Muscle of arm (tissue), 12 donors: ENCODE results near the gene CREB5. TPM values are rescaled to one million over a fixed set of nuclear protein-coding genes. Genes with fewer than 3 reads are reported as not detected.
"Not testable (repeated sequence)": the region's sequence is repeated elsewhere in the genome, so short reads cannot be mapped to it uniquely, and the experiment has no call there.

Experiments used
- DNase-seq: peaks from one replicate; pipeline ENCODE4 v3.0.0-alpha.2; 2013
- polyA plus RNA-seq, 12 donors: library from polyadenylated mRNA; unstranded; fragments of 120-200 nt; gene quantifications; one replicate each; pipeline ENCODE4 v1.2.1, GENCODE V29; 2013; ENCODE audit not compliant: insufficient read length in 12 of 12

The CREB5 gene
- polyA plus RNA-seq, 12 donors = 21.9 to 65.7 (median 34.2) TPM

DNA sequence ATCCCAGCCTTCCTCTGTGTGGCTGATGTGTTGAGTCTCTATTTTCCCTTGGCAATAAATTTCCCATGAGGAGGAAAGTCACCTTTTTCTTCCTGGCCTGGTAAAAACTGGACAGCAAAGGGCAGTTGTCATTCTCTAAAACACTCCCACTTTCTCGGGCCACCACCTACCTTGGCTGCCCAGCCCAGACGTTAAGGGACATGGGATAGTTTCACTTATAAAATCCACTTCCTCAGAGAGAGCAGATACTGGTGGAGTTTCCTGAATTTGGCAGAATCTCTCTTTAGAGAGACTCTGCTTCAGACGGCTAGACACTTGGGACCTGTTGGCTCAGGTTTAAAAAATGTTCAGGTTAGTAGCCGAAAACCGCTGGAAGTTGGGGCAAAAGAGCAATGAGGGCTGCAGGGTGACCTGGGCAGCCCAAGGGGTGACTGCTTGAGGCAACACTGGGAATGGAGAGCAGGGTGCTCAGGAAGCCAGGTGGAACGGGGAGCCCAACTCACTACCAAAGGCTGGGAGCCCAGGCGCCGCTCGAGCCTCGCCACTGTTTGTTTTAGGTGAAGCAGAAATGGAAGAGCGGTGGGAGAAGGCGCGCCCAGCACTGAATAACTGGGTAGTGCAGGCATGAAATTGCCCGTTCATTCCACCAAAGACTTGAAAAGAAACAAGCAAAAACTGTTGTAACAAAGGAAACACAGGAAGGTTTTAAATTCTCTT, 359.7 kb downstream of the CREB5 start:
- no peak for DNase-seq

DNA sequence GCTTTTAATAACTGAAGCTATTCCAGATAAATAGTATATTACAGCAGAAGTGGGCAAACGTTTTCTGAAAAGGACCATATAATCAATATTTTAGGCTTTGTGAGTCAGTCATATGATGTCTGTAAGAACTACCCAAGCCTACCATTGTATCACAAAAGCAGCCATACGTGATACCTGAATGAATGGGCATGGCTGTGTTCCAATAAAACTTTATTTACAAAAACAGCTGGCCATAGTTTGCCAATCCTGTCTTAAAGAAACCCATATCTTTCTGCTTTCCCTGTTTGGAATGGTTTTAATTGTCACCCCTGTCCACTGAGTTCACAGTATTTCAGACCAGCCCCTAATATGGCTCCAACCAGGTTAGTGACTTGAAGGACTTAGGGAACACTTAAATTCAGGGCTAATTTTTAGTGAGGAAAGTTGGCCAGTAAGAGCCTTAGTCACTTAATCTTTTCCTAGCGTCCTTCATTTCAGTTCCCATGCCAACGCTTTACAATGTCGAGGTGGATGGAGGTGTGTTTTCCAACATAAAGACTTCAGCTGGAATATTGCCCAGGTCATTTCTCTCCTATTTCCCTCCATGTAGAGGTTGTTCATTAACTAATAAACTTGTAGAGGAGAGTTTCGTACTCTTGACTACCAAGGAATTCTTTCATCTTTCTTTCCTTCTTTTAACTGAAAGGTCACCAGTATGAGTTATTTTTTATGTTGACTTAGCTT, 361.3 kb downstream of the CREB5 start:
- DNase-seq = no peak

DNA sequence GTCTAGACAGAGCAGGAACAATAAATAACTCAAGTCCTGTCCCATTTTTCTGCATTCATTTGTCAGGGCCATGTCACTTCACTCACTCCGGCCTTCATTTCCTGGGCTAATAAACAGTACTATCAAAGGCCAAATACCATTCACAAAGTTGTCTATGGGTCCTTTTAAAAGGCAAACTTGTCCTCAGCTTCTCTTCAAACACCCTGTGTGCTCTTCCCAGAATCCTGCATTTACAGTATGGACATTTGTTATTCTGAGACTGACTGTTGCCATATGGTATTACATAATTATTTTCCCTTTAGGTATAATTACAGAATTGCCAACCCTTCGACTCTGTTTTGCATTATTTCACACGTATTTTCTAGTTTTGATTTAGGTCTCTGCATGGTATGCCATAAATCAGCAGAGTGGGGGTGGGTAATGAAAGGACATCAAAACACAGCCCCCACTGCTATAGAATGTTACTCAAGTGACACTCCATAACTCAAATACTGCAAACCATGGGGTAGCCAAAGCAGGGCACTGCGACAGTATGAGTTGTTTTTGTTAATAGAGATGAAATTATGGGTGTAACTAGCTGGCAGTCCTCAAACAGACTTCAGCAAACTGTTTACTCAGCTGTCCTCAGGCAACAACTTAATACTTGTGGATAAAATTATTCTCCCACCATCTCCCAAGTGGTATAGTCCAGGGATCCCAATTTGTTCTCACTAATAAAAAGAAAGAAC, 362.1 kb downstream of the CREB5 start:
- DNase-seq = no peak

DNA sequence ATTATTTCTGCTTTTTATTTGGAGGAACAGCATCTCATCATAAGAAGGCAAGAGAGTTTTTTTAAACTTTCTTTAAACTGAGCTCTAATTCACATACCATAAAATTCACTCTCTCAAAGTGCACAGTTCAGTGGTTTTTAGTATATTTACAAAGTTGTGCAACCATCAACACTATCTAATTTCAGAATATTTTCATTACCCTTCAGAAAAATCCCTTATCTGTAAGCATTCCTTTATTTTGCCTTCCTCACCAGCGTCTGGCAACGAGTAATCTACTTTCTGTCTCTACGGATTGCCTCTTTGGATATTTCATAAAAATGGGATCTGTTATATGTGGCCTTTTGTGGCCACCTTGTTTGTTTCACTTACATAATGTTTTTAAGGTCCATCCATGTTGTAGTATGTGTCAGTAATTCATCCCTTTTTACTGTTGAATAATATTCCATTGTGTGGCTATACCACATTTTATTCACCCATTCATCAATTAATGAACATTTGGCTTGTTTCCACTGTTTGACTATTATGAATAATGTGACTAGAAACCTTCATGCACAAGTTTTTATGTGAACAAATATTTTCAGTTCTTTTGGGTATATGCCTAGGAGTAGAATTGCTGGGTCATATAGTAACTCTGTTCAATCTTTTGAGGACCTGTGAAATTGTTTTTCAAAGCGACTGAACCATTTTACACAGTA, 364.3 kb downstream of the CREB5 start:
- no peak for DNase-seq

DNA sequence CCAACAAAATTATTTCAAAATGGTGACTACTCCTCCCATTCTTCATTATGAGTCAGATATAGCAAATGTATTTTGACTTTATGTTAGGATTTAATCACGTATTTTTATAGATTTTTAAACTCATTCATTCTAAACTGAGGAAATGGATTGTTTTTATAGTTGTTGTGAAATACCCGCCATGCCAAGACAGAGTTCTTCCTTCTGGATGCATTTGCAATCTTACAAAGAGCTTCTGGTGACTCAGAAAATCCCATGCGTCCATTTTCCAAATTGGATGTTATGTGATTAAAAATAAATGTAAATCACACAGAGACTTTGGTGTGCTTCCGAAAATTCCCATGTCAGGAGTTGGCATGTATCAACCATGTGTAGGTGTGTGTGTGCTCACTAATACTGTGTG, 366.5 kb downstream of the CREB5 start:
- no peak for DNase-seq

DNA sequence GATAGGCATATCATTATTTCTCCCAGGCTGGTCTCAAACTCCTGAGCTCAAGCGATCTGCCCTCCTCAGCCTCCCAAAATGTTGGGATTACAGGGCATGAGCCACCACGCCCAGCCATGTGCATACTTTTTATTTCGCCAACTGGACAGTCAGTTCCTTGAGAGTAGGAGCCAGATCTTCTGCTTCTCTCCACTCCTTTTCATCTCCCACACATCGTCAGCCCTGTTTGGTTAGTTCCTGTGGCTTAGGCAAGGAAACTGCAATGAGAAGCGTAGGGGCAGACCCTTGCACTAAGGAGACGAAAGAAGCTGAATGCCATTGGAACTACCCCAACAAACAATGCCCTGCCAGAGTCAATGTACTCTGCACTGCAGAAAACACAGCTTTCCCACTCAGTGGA, 367.6 kb downstream of the CREB5 start:
- DNase-seq = no peak

DNA sequence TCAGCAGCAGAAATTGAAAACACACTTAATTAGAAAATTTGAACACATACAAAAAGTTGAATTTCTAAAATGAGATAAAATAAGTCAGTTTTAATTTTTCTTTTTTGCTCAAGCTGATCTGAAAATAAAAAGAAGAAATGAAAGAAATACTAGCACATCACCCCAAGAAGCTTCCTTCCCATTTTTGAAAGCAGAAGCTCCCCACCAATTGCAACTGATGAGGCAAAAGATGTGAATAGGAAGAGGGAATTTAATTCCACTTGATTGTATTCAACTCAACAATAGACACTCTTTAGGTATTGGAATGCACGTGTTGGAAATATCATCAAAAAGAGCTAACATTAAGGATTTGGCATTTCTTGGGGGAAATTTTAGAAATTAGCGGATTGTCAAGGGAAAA, 370.0 kb downstream of the CREB5 start:
- DNase-seq = no peak

DNA sequence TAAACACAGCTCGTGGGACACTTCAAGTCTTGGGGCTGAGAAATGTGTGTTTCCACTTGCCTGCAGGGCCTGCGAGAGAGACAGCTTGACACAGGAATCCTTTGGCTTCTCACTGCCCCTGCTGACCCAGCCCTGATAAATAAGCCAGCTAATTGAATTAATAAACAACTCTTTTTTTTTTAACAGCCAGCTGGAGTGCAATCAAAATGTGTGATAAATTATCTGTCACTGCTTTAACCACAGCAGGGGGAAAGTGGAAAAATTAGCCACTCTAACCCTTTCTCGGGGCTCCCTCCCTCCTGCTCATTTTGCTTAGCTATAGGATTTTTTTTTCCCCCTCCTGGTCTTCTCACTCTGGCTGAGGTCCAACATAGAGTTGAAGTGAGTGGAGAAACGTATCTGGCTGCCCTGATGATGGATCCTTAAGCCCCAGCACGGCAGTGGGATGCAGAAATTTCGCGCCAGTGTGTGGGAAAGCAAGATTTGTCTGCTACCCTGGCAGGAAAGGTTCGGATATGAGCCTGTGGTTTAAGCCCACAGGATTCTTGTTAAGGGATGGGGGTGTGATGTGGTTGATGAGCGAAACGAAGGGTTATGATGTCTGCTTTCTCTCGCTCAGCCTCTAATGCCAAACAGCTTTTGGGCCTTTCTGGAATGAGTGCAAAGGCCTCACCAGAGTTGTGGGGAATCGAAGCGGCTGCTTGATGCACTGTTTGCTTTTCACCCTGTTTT, 372.0 kb downstream of the CREB5 start:
- DNase-seq = no peak

DNA sequence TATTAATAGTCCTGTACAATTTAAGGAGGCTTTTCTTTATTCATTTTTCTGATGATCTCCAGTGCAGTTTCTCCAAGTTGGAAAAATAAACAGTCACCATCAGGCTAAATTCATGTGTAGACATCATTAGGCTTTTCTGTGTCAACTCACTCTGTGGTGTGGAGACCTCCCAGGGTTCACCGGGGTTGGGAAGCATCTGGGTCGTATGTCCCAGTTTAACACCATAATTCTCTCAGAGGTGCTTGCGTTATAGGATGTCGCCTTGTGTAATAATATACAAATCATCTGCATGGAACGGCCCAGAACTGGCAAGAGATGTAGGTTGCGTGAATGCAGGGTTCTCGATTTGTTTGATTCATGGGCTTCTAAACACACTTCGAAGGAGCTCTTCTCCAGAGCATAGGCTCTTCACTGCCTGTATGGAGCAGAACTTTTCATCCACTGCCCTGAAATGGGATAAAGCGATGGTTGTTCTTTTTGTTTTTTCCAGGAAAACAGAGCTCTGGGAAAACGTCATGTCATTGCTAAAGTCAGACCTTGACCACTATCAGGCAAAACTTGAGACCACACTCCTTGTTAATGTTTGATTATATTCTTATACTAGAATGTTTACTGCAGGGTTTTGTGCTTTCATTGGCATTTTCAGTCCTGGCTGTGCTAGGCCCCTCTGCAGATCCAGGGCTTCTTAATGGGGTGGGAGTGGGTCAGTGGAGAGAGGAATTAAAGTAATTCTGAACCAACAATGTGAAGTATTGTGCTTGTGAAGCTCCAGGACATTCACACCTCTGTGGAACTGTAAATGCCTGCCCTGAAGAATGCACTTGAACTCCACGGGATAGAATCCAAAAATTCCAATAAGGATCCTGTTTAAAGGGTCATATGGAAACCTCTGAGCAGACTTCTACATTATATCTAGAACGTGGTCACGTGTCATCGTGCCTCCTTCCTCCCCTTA, 373.0 kb downstream of the CREB5 start:
- DNase-seq = no peak

DNA sequence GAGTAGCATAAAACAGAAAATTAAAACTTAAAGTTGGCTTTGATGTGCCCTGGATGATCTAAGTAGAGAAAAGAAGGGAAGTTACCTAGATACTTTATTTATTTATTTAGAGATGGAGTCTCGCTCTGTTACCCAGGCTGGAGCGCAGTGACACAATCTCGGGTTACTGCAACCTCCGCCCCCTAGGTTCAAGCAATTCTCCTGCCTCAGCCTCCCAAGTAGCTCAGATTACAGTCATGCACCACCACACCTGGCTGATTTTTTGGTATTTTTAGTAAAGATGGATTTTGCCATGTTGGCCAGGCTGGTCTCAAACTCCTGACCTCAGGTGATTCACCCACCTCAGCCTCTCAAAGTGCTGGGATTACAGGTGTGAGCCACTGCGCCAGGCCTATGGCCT, 373.8 kb downstream of the CREB5 start:
- DNase-seq = not testable (repeated sequence)

DNA sequence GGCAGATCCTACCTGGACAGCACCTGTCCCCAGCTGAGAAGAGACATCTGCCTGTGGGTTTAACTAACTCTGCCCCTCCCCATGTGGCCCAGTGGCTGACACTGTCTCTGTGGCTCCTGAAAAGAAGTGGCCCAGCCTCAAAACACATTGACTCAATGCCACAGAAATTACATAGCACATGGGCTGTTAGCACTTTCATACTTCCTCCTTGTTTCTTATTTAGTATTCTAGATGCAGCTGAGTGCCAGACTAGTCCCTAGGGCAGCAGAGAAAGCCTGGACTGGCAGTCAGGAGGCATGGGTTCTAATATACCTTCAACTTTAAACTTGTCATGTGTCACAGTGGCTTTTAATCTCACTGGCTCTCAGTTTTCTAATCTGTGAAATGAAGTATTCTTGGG, 374.8 kb downstream of the CREB5 start:
- no peak for DNase-seq

DNA sequence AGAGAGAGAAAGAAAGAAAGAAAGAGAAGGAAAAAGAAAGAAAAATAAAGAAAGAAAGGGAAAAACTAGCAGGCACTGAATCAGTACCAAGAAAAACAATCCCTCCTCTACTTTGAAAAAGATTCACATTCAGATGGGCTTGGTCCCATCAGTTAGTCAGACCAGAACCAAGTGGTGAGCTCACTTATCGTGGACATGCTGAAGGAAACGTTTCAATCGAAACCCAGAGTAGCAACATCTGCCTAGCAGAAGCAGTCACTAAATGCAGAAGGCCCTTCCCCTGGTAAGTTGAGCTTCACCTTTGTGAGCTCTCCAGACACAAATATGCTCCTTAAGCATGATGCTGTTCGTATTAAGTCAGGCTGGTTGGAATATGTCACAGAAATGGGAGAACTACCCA, 378.1 kb downstream of the CREB5 start:
- no peak for DNase-seq

DNA sequence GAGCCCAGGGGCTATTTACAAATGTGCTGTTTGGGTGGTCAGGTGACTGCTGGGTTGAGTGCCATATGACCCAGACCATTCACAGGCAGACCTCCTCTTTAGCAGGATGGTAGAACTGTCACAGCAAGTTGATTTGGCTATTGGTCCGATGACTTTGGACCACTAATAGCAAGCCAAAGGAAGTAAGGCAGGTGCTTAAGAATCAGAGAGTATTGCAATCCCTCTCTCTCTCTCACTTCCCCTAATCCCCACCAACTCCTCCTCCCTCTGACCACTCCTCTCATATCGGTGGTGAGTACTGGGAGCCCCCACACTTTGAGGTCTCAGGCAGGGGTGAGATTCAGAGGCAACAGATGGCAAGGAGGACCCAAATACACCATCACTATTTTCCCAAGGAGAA, 380.5 kb downstream of the CREB5 start:
- DNase-seq = no peak

DNA sequence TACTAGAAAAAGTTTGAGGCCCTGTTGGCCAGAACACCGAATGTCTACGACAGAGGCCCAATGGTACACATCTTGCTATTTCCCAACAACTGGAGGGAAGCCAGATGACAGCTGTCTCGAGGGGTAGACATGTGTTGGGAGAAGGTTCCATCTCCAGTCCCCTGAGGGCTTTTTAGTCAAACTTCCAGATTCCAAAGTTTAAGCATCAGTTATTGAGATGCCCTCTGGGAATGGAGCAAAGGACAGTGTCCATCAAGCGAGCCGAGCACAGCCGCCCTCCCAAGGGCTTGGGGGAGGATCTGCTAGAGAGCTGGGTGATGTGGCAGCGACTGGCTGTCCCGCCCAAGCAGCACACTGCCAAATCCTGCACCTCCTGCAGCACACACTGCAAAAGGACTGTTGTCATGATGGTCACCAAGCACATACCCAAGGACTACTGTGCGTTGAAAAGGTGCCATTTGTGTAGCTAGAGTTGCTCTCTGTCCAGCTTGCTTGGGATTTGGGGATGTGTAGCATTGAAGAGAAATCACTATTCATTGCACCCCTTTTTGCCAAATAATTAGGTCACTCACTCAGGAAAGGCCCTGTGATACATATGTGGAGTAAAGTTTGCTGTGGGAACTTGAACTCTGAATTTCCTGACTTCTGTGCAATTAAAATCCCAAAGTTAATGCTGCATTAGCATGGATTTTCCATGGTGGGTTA, 381.2 kb downstream of the CREB5 start:
- no peak for DNase-seq

DNA sequence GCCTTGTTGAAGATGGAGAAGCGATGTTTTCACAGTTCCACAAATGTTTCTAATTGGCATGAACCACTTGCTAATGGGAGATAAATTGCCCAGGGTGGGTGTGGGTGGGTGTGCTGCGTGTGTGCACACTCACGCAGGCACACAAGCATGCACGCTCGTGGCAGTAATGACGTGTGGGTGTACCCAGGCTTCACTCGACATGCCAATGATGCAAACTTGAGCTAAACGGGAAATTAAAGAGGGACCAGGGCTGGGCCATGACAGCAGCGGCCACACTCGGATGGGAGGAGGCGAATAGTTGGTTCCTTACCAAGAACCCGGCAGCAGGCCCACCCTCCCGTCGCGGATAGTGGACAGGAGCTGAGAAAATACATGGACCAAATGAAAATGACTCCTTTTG, 386.0 kb downstream of the CREB5 start:
- DNase-seq = no peak

DNA sequence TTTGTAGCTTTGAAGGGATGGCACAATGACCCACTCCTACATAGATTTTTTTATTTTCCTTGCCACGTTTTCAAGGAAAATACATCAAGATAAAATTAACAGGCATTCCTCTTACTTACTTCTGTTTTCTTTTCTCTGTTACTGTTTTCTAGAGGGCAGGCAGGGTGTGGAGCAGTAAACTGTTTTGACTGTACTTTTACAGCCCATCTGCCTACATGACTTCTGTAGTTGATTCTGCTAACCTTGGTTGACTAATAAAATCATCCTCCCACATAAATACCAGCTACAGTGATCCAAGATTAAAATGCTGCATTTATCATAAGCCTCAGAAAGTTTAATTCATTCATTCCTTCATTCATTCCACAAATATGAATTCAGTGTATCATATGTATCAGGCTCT, 387.3 kb downstream of the CREB5 start:
- DNase-seq = no peak

DNA sequence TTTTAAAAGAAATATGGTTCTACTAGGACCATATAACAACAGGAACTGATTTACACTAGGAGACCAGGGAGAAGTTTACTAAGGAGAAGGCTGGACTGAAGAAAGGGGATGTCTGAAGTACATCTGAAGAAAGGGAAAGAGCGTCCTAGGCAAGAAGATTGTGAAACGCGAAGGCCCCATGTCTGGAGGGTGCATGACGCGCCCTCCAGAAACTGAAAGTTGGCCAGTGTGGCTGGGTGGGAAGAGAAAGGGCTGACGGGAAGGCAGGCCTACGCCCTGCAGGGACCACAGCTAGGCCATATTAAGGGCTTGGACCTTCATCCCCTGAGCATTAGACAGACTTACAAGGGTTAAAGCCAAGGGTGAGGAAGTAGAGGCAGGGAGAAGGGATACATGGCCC, 387.8 kb downstream of the CREB5 start:
- DNase-seq = no peak

DNA sequence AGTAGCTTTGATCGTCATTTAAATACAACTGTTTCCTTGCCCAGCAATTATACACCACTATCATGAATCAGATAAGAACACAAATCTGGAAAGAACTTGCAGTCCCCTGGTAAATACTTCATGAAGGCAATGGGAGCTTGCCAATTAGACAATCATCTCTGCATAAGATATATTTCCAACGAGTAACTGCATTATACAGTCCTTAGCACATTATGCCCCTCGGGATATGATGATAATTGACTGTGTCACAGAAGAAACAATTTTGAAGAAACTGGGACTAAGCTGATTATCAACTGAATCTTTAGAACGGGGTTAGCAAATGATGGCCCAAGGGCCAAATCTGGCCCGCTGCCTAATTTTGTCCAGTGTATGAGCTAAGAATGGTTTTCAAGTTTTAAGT, 390.1 kb downstream of the CREB5 start:
- DNase-seq = no peak

DNA sequence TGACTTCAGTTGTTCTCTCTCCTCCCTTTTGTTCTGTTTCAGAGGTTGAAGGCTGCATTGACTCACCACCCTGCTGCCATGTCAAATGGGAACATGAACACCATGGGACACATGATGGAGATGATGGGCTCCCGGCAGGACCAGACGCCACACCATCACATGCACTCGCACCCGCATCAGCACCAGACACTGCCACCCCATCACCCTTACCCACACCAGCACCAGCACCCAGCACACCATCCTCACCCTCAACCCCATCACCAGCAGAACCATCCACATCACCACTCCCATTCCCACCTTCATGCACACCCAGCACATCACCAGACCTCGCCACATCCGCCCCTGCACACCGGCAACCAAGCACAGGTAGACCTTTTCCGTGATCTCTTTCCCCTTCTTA, 391.8 kb downstream of the CREB5 start:
- DNase-seq = no peak

DNA sequence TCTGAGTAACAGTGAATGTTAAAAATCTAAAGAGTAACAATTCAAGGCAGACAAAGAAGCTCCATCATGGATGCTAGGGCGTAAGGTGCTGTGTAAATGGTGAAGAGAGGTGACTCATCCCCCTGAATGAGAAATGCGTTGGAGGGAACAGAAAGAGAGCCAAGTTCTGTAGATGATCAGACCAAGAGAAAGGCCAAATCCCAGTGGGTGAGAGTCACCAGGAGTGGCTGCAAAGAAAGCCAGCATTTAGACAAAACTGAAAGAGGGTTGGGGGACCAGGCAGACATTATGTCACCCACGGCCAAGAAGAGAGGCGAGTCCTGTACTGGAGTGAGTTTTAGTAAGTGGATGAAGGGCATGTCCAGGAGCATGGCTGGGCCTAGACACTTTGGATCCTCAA, 392.7 kb downstream of the CREB5 start:
- DNase-seq = no peak
